GM12878 (cell line): Measurements from ENCODE around the gene C8G. TPM values are rescaled to one million over a fixed set of nuclear protein-coding genes. Genes with fewer than 3 reads are reported as not detected.

Source experiments
- ATAC-seq: fragments of 200-7000 bp; cut with Tn5 transposase; 3 replicates; pipeline ENCODE4 v1.9.1; 2020; ENCODE audit warnings: mild to moderate bottlenecking, moderate library complexity
- BruUV-seq: library from RNA; stranded (reverse); fragments of 400-500 nt; replicated peaks from 2 replicates; lab custom pipeline; 2021; lab: Mats Ljungman, UMichigan
- CTCF ChIA-PET: fragments of 300-600 bp; sonication (Branson Sonifier 250); formaldehyde crosslinking; extraction: SDS; loops from one replicate; lab custom pipeline; 2021; ENCODE audit warnings: inconsistent platforms; lab: Yijun Ruan, JAX
- POLR2A ChIA-PET: fragments of 350-600 bp; formaldehyde crosslinking; extraction: SDS; loops from one replicate; lab custom pipeline; 2021; ENCODE audit warnings: inconsistent platforms; lab: Charles Lee
- RAD21 ChIA-PET: fragments of 300-600 bp; sonication (Branson Sonifier 250); formaldehyde crosslinking; loops from one replicate; lab custom pipeline; 2023; ENCODE audit warnings: antibody characterized with exemption; ENCODE audit not compliant: unreplicated experiment; lab: Charles Lee
- SMC1A ChIA-PET: fragments of 300-600 bp; sonication (Branson Sonifier 250); formaldehyde crosslinking; loops from one replicate; lab custom pipeline; 2023; ENCODE audit not compliant: unreplicated experiment, uncharacterized antibody; lab: Charles Lee
- DNase-seq: peaks from one replicate; pipeline ENCODE4 v3.0.0-alpha.2; 2011; ENCODE audit warnings: low read depth, low spot score
- FAIRE-seq: peaks from 3 replicates; lab custom pipeline; 2011; peaks lifted over from hg19 to GRCh38; lab: Jason Lieb, UNC
- H2AFZ ChIP-seq: 2 replicates; pipeline ENCODE4 v1.6.0; 2011; ENCODE audit warnings: low read depth, low read length, control low read depth; ENCODE audit not compliant: control insufficient read depth
- H3K27ac ChIP-seq: 2 replicates; pipeline ENCODE4 v1.5.1; 2011; ENCODE audit warnings: control low read depth; ENCODE audit not compliant: control insufficient read depth, insufficient read depth
- H3K27me3 ChIP-seq, 2 experiments: replicated peaks in 1 of 2; 2 replicates each; pipeline versions ENCODE4 v1.6.0 to v1.6.1; 2011; ENCODE audit warnings: low read length in 1 of 2; ENCODE audit not compliant: control insufficient read depth in 2 of 2, insufficient read depth in 2 of 2
- H3K36me3 ChIP-seq, 2 experiments: 2 replicates each; pipeline ENCODE4 v1.5.1; 2011; ENCODE audit warnings: low read length in 1 of 2; ENCODE audit not compliant: control insufficient read depth in 2 of 2, insufficient read depth in 2 of 2
- H3K4me1 ChIP-seq: 2 replicates; pipeline ENCODE4 v1.6.1; 2011; ENCODE audit warnings: mild to moderate bottlenecking, low read length, moderate library complexity, mixed read lengths; ENCODE audit not compliant: control insufficient read depth, insufficient read depth
- H3K4me2 ChIP-seq: 2 replicates; pipeline ENCODE4 v1.6.0; 2011; ENCODE audit warnings: control low read depth; ENCODE audit not compliant: control insufficient read depth, insufficient read depth
- H3K4me3 ChIP-seq: fragments of 200-600 bp; sonication (generic); 2 replicates; pipeline ENCODE4 v1.5.1; 2016
- H3K79me2 ChIP-seq: 2 replicates; pipeline ENCODE4 v1.6.0; 2011; ENCODE audit warnings: low read length; ENCODE audit not compliant: control insufficient read depth, insufficient read depth
- H3K9ac ChIP-seq: 2 replicates; pipeline ENCODE4 v1.8.0; 2011; ENCODE audit warnings: low read length, control low read depth, mixed read lengths; ENCODE audit not compliant: control insufficient read depth, insufficient read depth
- H3K9me3 ChIP-seq: replicated peaks from 3 replicates; pipeline ENCODE4 v1.5.1; 2011; ENCODE audit warnings: mild to moderate bottlenecking, low read length; ENCODE audit not compliant: control insufficient read depth, insufficient read depth
- H4K20me1 ChIP-seq: 2 replicates; pipeline ENCODE4 v1.6.0; 2011; ENCODE audit not compliant: control insufficient read depth, insufficient read depth
- ELK1 ChIP-seq: IDR thresholded peaks from 2 replicates; pipeline ENCODE4 v1.6.1; 2012; ENCODE audit warnings: low read depth, low read length, improper control_type of control experiment
- LARP7 ChIP-seq: fragments of 450-650 bp; IDR thresholded peaks from 2 replicates; pipeline ENCODE4 v1.6.1; 2017; ENCODE audit warnings: mild to moderate bottlenecking
- NR2C1 ChIP-seq: fragments of 450-650 bp; IDR thresholded peaks from 2 replicates; pipeline ENCODE4 v1.6.1; 2017; ENCODE audit warnings: antibody characterized with exemption, mild to moderate bottlenecking, moderate library complexity
- PAX8 ChIP-seq: fragments of 450-650 bp; IDR thresholded peaks from 2 replicates; pipeline ENCODE4 v1.6.1; 2017; ENCODE audit warnings: mild to moderate bottlenecking, moderate library complexity
- POLR2AphosphoS5 ChIP-seq: IDR thresholded peaks from 2 replicates; pipeline ENCODE4 v1.6.1; 2011; ENCODE audit warnings: mild to moderate bottlenecking, low read length, inconsistent platforms
- RAD51 ChIP-seq: fragments of 450-650 bp; IDR thresholded peaks from 2 replicates; pipeline ENCODE4 v1.6.1; 2016; ENCODE audit warnings: moderate library complexity, mild to moderate bottlenecking, inconsistent platforms
- ZNF592 ChIP-seq: fragments of 450-650 bp; IDR thresholded peaks from 2 replicates; pipeline ENCODE4 v1.6.1; 2017; ENCODE audit warnings: mild to moderate bottlenecking, moderate library complexity
- ZNF687 ChIP-seq: fragments of 450-650 bp; IDR thresholded peaks from 2 replicates; pipeline ENCODE4 v1.6.1; 2017; ENCODE audit warnings: mild to moderate bottlenecking, moderate library complexity
- WGBS: methylation state at CpG from one replicate; pipeline ENCODE4 v1.1.6; 2016; ENCODE audit warnings: low lambda C conversion rate; ENCODE audit not compliant: insufficient replicate concordance, insufficient coverage; ENCODE audit errors: missing lambda C conversion rate; 5-methylcytosine and 5-hydroxymethylcytosine counted together
- in situ Hi-C: fragments of 300-500 bp; cut with MboI; formaldehyde crosslinking; loops from 9 replicates; pipeline ENCODE4 v1.14.3; 2018; ENCODE audit warnings: mixed read lengths
- intact Hi-C: fragments of 100-400 bp; cut with micrococcal nuclease; formaldehyde crosslinking; loops from one replicate; pipeline ENCODE4 v1.14.2; 2022; ENCODE audit not compliant: unreplicated experiment
- polyA plus RNA-seq, 11 experiments: library from polyadenylated mRNA; depleted of rRNA in 4 of 11; unstranded in 6 of 11; stranded (reverse) in 5 of 11; fragments of >200 nt; fragmentation: Nextera tagmentation in 4 of 11; fragmentation: Illumina TruSeq in 1 of 11; extraction: Ambion mirVana in 4 of 11; extraction: Trizol in 1 of 11; gene quantifications; 1 replicate in 1 of 11; 2 replicates in 10 of 11; pipeline versions ENCODE4 v1.2.1 to v1.2.3, GENCODE V29; 2011 to 2016; ENCODE audit warnings: inconsistent platforms in 2 of 11, missing spikeins in 2 of 11, low read depth in 1 of 11
- total RNA-seq, 4 experiments: library from RNA; depleted of rRNA in 3 of 4; stranded (reverse); fragments of >200 nt in 3 of 4; fragmentation: Illumina TruSeq in 1 of 4; extraction: Trizol in 1 of 4; gene quantifications; 2 replicates each; pipeline versions ENCODE4 v1.2.1 to v1.2.3, GENCODE V29; 2013 to 2021

C8G gene
- total and polyA plus RNA-seq, 10 of the 15 experiments (the other 5 are each of a cell fraction or from before 2014, with no cell fraction given) = 0.26 to 0.69 (median 0.50) TPM; not detected in 7

GRCh38 chr9:136955943-136956335 is 10.9 kb downstream of the C8G start:
- no peak overlapping the region for H3K27ac ChIP-seq
- DNase-seq = no peak
- TF ChIP-seq RAD51 (no peak), LARP7 (no peak), PAX8 (no peak), NR2C1 (no peak), ZNF592 (no peak), POLR2AphosphoS5 (no peak), ZNF687 (no peak), ELK1 (no peak)
- H3K36me3 ChIP-seq = no peaks in the 10 kb centered on the region
- SMC1A ChIA-PET = no interaction called here
- POLR2A ChIA-PET = no interaction called here
- no peak overlapping the region for H3K4me2 ChIP-seq
- intact Hi-C loops = no loop called here
- in situ Hi-C loops = no loop called here
- RAD21 ChIA-PET = no interaction called here
- no peaks in the 10 kb centered on the region for H3K4me1 ChIP-seq
- H3K9ac ChIP-seq = no peak overlapping the region
- no peak overlapping the region for H2AFZ ChIP-seq
- 44% methylated on average over 9 of the region's 9 CpGs for WGBS
- no peak overlapping the region for H3K4me3 ChIP-seq
- no peak for ATAC-seq
- no peaks in the 10 kb centered on the region for H3K9me3 ChIP-seq
- BruUV-seq = no TSS peak
- no peaks in the 10 kb centered on the region for H4K20me1 ChIP-seq
- FAIRE-seq = no peak
- no peaks in the 10 kb centered on the region for H3K27me3 ChIP-seq
- no peaks in the 10 kb centered on the region for H3K79me2 ChIP-seq
- CTCF ChIA-PET = no interaction called here
